ENCODE data around the gene MAP7D1.

- TF ChIP-seq, protein P1, sequence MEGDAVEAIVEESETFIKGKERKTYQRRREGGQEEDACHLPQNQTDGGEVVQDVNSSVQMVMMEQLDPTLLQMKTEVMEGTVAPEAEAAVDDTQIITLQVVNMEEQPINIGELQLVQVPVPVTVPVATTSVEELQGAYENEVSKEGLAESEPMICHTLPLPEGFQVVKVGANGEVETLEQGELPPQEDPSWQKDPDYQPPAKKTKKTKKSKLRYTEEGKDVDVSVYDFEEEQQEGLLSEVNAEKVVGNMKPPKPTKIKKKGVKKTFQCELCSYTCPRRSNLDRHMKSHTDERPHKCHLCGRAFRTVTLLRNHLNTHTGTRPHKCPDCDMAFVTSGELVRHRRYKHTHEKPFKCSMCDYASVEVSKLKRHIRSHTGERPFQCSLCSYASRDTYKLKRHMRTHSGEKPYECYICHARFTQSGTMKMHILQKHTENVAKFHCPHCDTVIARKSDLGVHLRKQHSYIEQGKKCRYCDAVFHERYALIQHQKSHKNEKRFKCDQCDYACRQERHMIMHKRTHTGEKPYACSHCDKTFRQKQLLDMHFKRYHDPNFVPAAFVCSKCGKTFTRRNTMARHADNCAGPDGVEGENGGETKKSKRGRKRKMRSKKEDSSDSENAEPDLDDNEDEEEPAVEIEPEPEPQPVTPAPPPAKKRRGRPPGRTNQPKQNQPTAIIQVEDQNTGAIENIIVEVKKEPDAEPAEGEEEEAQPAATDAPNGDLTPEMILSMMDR (IDR thresholded peaks at IDR 0.05; ENCODE audit: extremely low read depth in 1 of 2, insufficient read depth in 1 of 2, low read depth in 1 of 2, low read length in 2 of 2): peak; percentile 32 to 40
- peak; percentile 62 for TF ChIP-seq MAX (IDR thresholded peaks at IDR 0.05; ENCODE audit: insufficient read depth, insufficient read length)
- TF ChIP-seq POLR2AphosphoS5 (IDR thresholded peaks at IDR 0.05; ENCODE audit: insufficient read depth, low read depth, low read length): no peak
- TF ChIP-seq POLR2A (IDR thresholded peaks at IDR 0.05; ENCODE audit: low read depth, low read length): peak; percentile 39
Observed at GRCh38 chr1:36224537-36225282, 68.8 kb downstream of the MAP7D1 start.
